HG03439 (cell line): Measurements from ENCODE around the gene SOX9.
"Not testable (repeated sequence)": the region's sequence is repeated elsewhere in the genome, so short reads cannot be mapped to it uniquely, and the experiment has no call there.

Experiments
- ATAC-seq: cut with Tn5 transposase; IDR thresholded peaks from one replicate; pipeline ENCODE4 v1.9.1; 2021; ENCODE audit warnings: mild to moderate bottlenecking, moderate library complexity; ENCODE audit not compliant: unreplicated experiment

The SOX9 gene

GRCh38 chr17:72110942-72111318 lies 9.9 kb upstream of the SOX9 start:
- no peak for ATAC-seq

- no peak for ATAC-seq
These were observed 9.4 kb upstream of the SOX9 start for GRCh38 chr17:72111336-72111923.

GRCh38 chr17:72111926-72112325 lies 8.9 kb upstream of the SOX9 start:
- ATAC-seq: not testable (repeated sequence)

GRCh38 chr17:72113751-72114150 lies 7.1 kb upstream of the SOX9 start:
- no peak for ATAC-seq

- no peak for ATAC-seq
These were observed 4.9 kb upstream of the SOX9 start for GRCh38 chr17:72115781-72116525.

- ATAC-seq: no peak
These were observed 3.9 kb upstream of the SOX9 start for GRCh38 chr17:72116661-72117521.

- ATAC-seq: no peak
These were observed 3.1 kb upstream of the SOX9 start for GRCh38 chr17:72117535-72118334.

GRCh38 chr17:72118335-72119076 lies 2.3 kb upstream of the SOX9 start:
- ATAC-seq: no peak

GRCh38 chr17:72119077-72119872 lies 1.5 kb upstream of the SOX9 start:
- ATAC-seq: no peak

GRCh38 chr17:72119873-72120641 lies 763 bp upstream of the SOX9 start:
- ATAC-seq: no peak

- ATAC-seq: no peak
These were observed 567 bp downstream of the SOX9 start for GRCh38 chr17:72121164-72122009.

- ATAC-seq: no peak
These were observed 1.4 kb downstream of the SOX9 start for GRCh38 chr17:72122010-72122764.

GRCh38 chr17:72122765-72123529 lies 2.1 kb downstream of the SOX9 start:
- ATAC-seq: no peak

- ATAC-seq: no peak
These were observed 3.0 kb downstream of the SOX9 start for GRCh38 chr17:72123530-72124437.

- ATAC-seq: no peak
These were observed 3.6 kb downstream of the SOX9 start for GRCh38 chr17:72124438-72124775.
